Suprapubic skin (tissue), 4 donors: ENCODE data around the gene MCTP1. TPM values are rescaled to one million over a fixed set of nuclear protein-coding genes. Genes with fewer than 3 reads are reported as not detected.

Experiments used
- DNase-seq, 2 donors: peaks; one replicate each; pipeline ENCODE4 v3.0.0-alpha.2; 2019; ENCODE audit warnings: low spot score in 2 of 2
- H3K27ac ChIP-seq: fragments of 200-600 bp; sonication (generic); one replicate; pipeline ENCODE4 v1.5.1; 2019
- H3K27me3 ChIP-seq: fragments of 200-600 bp; sonication (generic); one replicate; pipeline ENCODE4 v1.5.1; 2019
- H3K36me3 ChIP-seq: fragments of 200-600 bp; sonication (generic); one replicate; pipeline ENCODE4 v1.5.1; 2019
- H3K4me1 ChIP-seq: fragments of 200-600 bp; sonication (generic); one replicate; pipeline ENCODE4 v1.5.1; 2019
- H3K4me3 ChIP-seq: fragments of 200-600 bp; sonication (generic); one replicate; pipeline ENCODE4 v1.5.1; 2019; ENCODE audit warnings: mild to moderate bottlenecking
- H3K9me3 ChIP-seq: fragments of 200-600 bp; sonication (generic); one replicate; pipeline ENCODE4 v1.5.1; 2019
- EP300 ChIP-seq: sonication (generic); formaldehyde crosslinking; IDR thresholded peaks from one replicate; pipeline ENCODE4 v1.6.1; 2017; ENCODE audit warnings: antibody characterized with exemption
- POLR2A ChIP-seq, 2 donors: fragments of 450-650 bp; IDR thresholded peaks; one replicate each; pipeline ENCODE4 v1.6.1; 2017; ENCODE audit warnings: antibody characterized with exemption in 2 of 2, mild to moderate bottlenecking in 2 of 2, moderate library complexity in 2 of 2
- POLR2AphosphoS5 ChIP-seq, 3 donors: sonication (generic); formaldehyde crosslinking; IDR thresholded peaks; one replicate each; pipeline ENCODE4 v1.6.1; 2017; ENCODE audit warnings: antibody characterized with exemption in 3 of 3
- WGBS: methylation state at CpG from one replicate; pipeline ENCODE4 v1.1.5; 2018; 5-methylcytosine and 5-hydroxymethylcytosine counted together
- total RNA-seq, 4 donors: library from RNA; depleted of rRNA; stranded (reverse); fragments of >200 nt; gene quantifications; one replicate each; pipeline ENCODE4 v1.1.0, GENCODE V29; 2016
- TF ChIP-seq, protein P1 (sequence below), 2 donors: fragments of 200-600 bp in 1 of 2; fragments of 450-650 bp in 1 of 2; sonication (generic) in 1 of 2; IDR thresholded peaks; one replicate each; pipeline ENCODE4 v1.5.1; 2016 to 2019; ENCODE audit warnings: antibody characterized with exemption in 2 of 2, mild to moderate bottlenecking in 1 of 2, moderate library complexity in 1 of 2

The MCTP1 gene
- total RNA-seq, 4 donors from 2014 or later: 5.0 to 19.1 (median 10.6) TPM

DNA sequence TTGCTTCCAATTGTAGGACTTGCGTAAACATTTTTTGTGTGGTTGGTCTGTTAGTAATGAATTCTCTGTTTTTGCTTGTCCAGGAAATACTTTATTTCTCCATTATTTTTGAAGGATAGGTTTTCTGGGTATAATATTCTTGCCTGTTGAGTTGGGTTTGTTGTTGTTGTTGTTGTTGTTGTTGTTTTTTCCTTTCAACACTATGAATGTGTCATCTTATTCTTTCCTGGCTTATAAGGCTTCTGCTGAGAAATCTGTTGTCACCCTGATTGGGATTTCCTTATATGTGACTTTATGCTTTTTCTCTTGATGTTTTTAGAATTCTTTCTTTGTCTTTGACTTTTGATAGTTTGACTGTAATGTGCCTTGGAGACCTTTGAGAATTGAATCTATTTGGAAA lies 626.6 kb downstream of the MCTP1 start:
- WGBS: 100% methylated on average over 1 of the region's 1 CpG
- Histone ChIP-seq H3K27ac (no peak overlapping the region), H3K4me1 (no peaks in the 10 kb centered on the region), H3K9me3 (peaks cover 19% of the 10 kb centered on the region), H3K36me3 (peaks cover 28% of the 10 kb centered on the region), H3K4me3 (no peak overlapping the region), H3K27me3 (no peaks in the 10 kb centered on the region)
- no peak for TF ChIP-seq EP300
- TF ChIP-seq POLR2A (IDR thresholded peaks at IDR 0.05): no peak
- TF ChIP-seq POLR2AphosphoS5 (IDR thresholded peaks at IDR 0.05): no peak
- TF ChIP-seq, protein P1, sequence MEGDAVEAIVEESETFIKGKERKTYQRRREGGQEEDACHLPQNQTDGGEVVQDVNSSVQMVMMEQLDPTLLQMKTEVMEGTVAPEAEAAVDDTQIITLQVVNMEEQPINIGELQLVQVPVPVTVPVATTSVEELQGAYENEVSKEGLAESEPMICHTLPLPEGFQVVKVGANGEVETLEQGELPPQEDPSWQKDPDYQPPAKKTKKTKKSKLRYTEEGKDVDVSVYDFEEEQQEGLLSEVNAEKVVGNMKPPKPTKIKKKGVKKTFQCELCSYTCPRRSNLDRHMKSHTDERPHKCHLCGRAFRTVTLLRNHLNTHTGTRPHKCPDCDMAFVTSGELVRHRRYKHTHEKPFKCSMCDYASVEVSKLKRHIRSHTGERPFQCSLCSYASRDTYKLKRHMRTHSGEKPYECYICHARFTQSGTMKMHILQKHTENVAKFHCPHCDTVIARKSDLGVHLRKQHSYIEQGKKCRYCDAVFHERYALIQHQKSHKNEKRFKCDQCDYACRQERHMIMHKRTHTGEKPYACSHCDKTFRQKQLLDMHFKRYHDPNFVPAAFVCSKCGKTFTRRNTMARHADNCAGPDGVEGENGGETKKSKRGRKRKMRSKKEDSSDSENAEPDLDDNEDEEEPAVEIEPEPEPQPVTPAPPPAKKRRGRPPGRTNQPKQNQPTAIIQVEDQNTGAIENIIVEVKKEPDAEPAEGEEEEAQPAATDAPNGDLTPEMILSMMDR (IDR thresholded peaks at IDR 0.05): no peak
- DNase-seq: no peak

Other genes starting within 250 kb of the MCTP1 start
- gene FAM81B, start 106.3 kb upstream of the MCTP1 start, total RNA-seq: not detected